ENCODE data around the gene CHST14. TPM values are rescaled to one million over a fixed set of nuclear protein-coding genes. Genes with fewer than 3 reads are reported as not detected.
"Not testable (repeated sequence)": the region's sequence is repeated elsewhere in the genome, so short reads cannot be mapped to it uniquely, and the experiment has no call there.

Gene CHST14
- total RNA-seq, 1 donor from 2014 or later, result 6.8 TPM

DNA sequence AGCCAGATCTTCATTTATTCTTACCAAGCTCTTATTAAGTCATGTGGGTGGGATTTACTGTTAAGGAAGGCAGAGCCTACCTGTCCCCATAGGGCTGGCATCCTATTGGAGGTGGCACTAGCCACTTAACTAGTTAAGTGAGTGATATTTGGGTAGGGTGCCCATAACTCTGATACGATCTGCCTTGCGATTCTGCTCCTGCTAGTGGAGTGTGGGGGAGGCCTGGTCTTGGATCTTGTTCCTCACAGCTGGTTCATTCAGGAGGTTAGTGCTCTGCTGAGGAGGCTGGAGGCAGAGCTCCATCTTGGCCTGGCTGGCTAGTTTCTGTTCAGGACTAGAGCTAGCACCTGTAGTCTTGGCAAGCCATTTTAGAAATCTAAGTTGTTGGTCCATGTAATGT is 20.7 kb upstream of the CHST14 start:
- H3K27ac ChIP-seq (ENCODE audit: low read depth, low read length), result no peak overlapping the region
- no peaks in the 10 kb centered on the region for H3K27me3 ChIP-seq (ENCODE audit: control insufficient read depth in 3 of 3, insufficient read depth in 3 of 3, low read length in 3 of 3)
- H3K4me3 ChIP-seq (ENCODE audit: low read length in 3 of 3), result no peak overlapping the region
- peaks cover 4 to 25% (median 6%) of the 10 kb centered on the region in 3 donors for H3K4me1 ChIP-seq (ENCODE audit: control insufficient read depth in 3 of 3, insufficient read depth in 3 of 3, low read length in 3 of 3)
- H3K36me3 ChIP-seq (ENCODE audit: control insufficient read depth in 3 of 3, insufficient read depth in 3 of 3, low read length in 3 of 3), result peaks cover 0 to 3% (median 0%) of the 10 kb centered on the region in 3 donors
- no peak overlapping the region for H3K9ac ChIP-seq (ENCODE audit: low read depth in 1 of 3, low read length in 3 of 3)
- no peaks in the 10 kb centered on the region for H3K9me3 ChIP-seq (ENCODE audit: control insufficient read depth in 3 of 3, low read length in 3 of 3)

- Histone ChIP-seq H3K4me1 (ENCODE audit: control insufficient read depth in 3 of 3, insufficient read depth in 3 of 3, low read length in 3 of 3) (peaks cover 11 to 29% (median 17%) of the 10 kb centered on the region in 3 donors), H3K9ac (ENCODE audit: low read depth in 1 of 3, low read length in 3 of 3) (peak overlapping the region in 1 of 3 donors; percentile 8), H3K4me3 (ENCODE audit: low read length in 3 of 3) (no peak overlapping the region), H3K27me3 (ENCODE audit: control insufficient read depth in 3 of 3, insufficient read depth in 3 of 3, low read length in 3 of 3) (no peaks in the 10 kb centered on the region), H3K27ac (ENCODE audit: low read depth, low read length) (no peak overlapping the region), H3K36me3 (ENCODE audit: control insufficient read depth in 3 of 3, insufficient read depth in 3 of 3, low read length in 3 of 3) (peaks cover 0 to 3% (median 0%) of the 10 kb centered on the region in 3 donors), H3K9me3 (ENCODE audit: control insufficient read depth in 3 of 3, low read length in 3 of 3) (no peaks in the 10 kb centered on the region)
Observed at GRCh38 chr15:40451527-40452158, 19.1 kb upstream of the CHST14 start.

- Histone ChIP-seq H3K36me3 (ENCODE audit: control insufficient read depth in 3 of 3, insufficient read depth in 3 of 3, low read length in 3 of 3) (peaks cover 0 to 3% (median 0%) of the 10 kb centered on the region in 3 donors), H3K9ac (ENCODE audit: low read depth in 1 of 3, low read length in 3 of 3) (peak overlapping the region in 1 of 3 donors; percentile 8), H3K27me3 (ENCODE audit: control insufficient read depth in 3 of 3, insufficient read depth in 3 of 3, low read length in 3 of 3) (no peaks in the 10 kb centered on the region), H3K9me3 (ENCODE audit: control insufficient read depth in 3 of 3, low read length in 3 of 3) (no peaks in the 10 kb centered on the region), H3K4me3 (ENCODE audit: low read length in 3 of 3) (no peak overlapping the region), H3K4me1 (ENCODE audit: control insufficient read depth in 3 of 3, insufficient read depth in 3 of 3, low read length in 3 of 3) (peaks cover 11 to 29% (median 17%) of the 10 kb centered on the region in 3 donors), H3K27ac (ENCODE audit: low read depth, low read length) (no peak overlapping the region)
Observed at GRCh38 chr15:40452296-40453090, 18.3 kb upstream of the CHST14 start.

DNA sequence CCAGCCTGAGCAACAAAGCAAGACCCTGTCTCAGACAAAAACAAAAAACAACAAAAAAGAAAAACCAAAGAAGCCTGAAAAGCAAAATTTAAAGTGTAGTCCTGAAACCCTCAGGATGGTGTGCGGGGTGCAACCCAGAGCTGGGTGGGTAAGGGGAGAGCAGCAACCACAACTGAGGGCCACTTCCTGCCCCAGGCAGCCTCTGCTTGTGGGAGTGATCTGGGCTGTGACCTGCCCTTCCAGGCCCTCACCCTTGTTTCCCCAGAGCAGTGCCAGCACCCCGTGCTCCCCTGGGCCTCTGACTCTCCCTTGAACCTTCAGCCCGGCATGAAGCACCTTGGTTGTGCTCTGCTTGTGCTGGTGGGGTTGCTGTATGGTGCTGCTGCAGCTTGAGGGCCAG is 16.8 kb upstream of the CHST14 start:
- not testable (repeated sequence) for H3K27me3 ChIP-seq (ENCODE audit: control insufficient read depth in 3 of 3, insufficient read depth in 3 of 3, low read length in 3 of 3); H3K4me3 ChIP-seq (ENCODE audit: low read length in 3 of 3); H3K27ac ChIP-seq (ENCODE audit: low read depth, low read length); H3K36me3 ChIP-seq (ENCODE audit: control insufficient read depth in 3 of 3, insufficient read depth in 3 of 3, low read length in 3 of 3); H3K9ac ChIP-seq (ENCODE audit: low read depth in 1 of 3, low read length in 3 of 3); H3K9me3 ChIP-seq (ENCODE audit: control insufficient read depth in 3 of 3, low read length in 3 of 3)
- peaks cover 11 to 29% (median 17%) of the 10 kb centered on the region in 3 donors for H3K4me1 ChIP-seq (ENCODE audit: control insufficient read depth in 3 of 3, insufficient read depth in 3 of 3, low read length in 3 of 3)

- Histone ChIP-seq H3K4me3 (ENCODE audit: low read length in 3 of 3) (no peak overlapping the region), H3K36me3 (ENCODE audit: control insufficient read depth in 3 of 3, insufficient read depth in 3 of 3, low read length in 3 of 3) (peaks cover 0 to 14% (median 11%) of the 10 kb centered on the region in 3 donors), H3K27ac (ENCODE audit: low read depth, low read length) (no peak overlapping the region), H3K27me3 (ENCODE audit: control insufficient read depth in 3 of 3, insufficient read depth in 3 of 3, low read length in 3 of 3) (no peaks in the 10 kb centered on the region), H3K9me3 (ENCODE audit: control insufficient read depth in 3 of 3, low read length in 3 of 3) (no peaks in the 10 kb centered on the region), H3K4me1 (ENCODE audit: control insufficient read depth in 3 of 3, insufficient read depth in 3 of 3, low read length in 3 of 3) (peaks cover 11 to 29% (median 17%) of the 10 kb centered on the region in 3 donors), H3K9ac (ENCODE audit: low read depth in 1 of 3, low read length in 3 of 3) (peak overlapping the region in 2 of 3 donors; percentile 16 to 38)
Observed at GRCh38 chr15:40454904-40455391, 15.8 kb upstream of the CHST14 start.

GRCh38 chr15:40456299-40456712 is 14.5 kb upstream of the CHST14 start:
- H3K4me3 ChIP-seq (ENCODE audit: low read length in 3 of 3), result no peak overlapping the region
- H3K36me3 ChIP-seq (ENCODE audit: control insufficient read depth in 3 of 3, insufficient read depth in 3 of 3, low read length in 3 of 3), result peaks cover 8 to 17% (median 12%) of the 10 kb centered on the region in 3 donors
- no peaks in the 10 kb centered on the region for H3K27me3 ChIP-seq (ENCODE audit: control insufficient read depth in 3 of 3, insufficient read depth in 3 of 3, low read length in 3 of 3)
- no peak overlapping the region for H3K27ac ChIP-seq (ENCODE audit: low read depth, low read length)
- H3K4me1 ChIP-seq (ENCODE audit: control insufficient read depth in 3 of 3, insufficient read depth in 3 of 3, low read length in 3 of 3), result peaks cover 11 to 29% (median 17%) of the 10 kb centered on the region in 3 donors
- peak overlapping the region in 1 of 3 donors; percentile 25 for H3K9ac ChIP-seq (ENCODE audit: low read depth in 1 of 3, low read length in 3 of 3)
- no peaks in the 10 kb centered on the region for H3K9me3 ChIP-seq (ENCODE audit: control insufficient read depth in 3 of 3, low read length in 3 of 3)

GRCh38 chr15:40456738-40457137 is 14.0 kb upstream of the CHST14 start:
- Histone ChIP-seq H3K9ac (ENCODE audit: low read depth in 1 of 3, low read length in 3 of 3) (peak overlapping the region in 1 of 3 donors; percentile 25), H3K36me3 (ENCODE audit: control insufficient read depth in 3 of 3, insufficient read depth in 3 of 3, low read length in 3 of 3) (peaks cover 8 to 17% (median 12%) of the 10 kb centered on the region in 3 donors), H3K9me3 (ENCODE audit: control insufficient read depth in 3 of 3, low read length in 3 of 3) (no peaks in the 10 kb centered on the region), H3K4me1 (ENCODE audit: control insufficient read depth in 3 of 3, insufficient read depth in 3 of 3, low read length in 3 of 3) (peaks cover 11 to 26% (median 17%) of the 10 kb centered on the region in 3 donors), H3K27ac (ENCODE audit: low read depth, low read length) (no peak overlapping the region), H3K4me3 (ENCODE audit: low read length in 3 of 3) (no peak overlapping the region), H3K27me3 (ENCODE audit: control insufficient read depth in 3 of 3, insufficient read depth in 3 of 3, low read length in 3 of 3) (no peaks in the 10 kb centered on the region)

- Histone ChIP-seq H3K4me1 (ENCODE audit: control insufficient read depth in 3 of 3, insufficient read depth in 3 of 3, low read length in 3 of 3) (peaks cover 11 to 20% (median 16%) of the 10 kb centered on the region in 3 donors), H3K4me3 (ENCODE audit: low read length in 3 of 3) (no peak overlapping the region), H3K9ac (ENCODE audit: low read depth in 1 of 3, low read length in 3 of 3) (no peak overlapping the region), H3K36me3 (ENCODE audit: control insufficient read depth in 3 of 3, insufficient read depth in 3 of 3, low read length in 3 of 3) (peaks cover 17 to 22% (median 18%) of the 10 kb centered on the region in 3 donors), H3K9me3 (ENCODE audit: control insufficient read depth in 3 of 3, low read length in 3 of 3) (no peaks in the 10 kb centered on the region), H3K27ac (ENCODE audit: low read depth, low read length) (no peak overlapping the region), H3K27me3 (ENCODE audit: control insufficient read depth in 3 of 3, insufficient read depth in 3 of 3, low read length in 3 of 3) (no peaks in the 10 kb centered on the region)
Observed at GRCh38 chr15:40458495-40459371, 12.1 kb upstream of the CHST14 start.

DNA sequence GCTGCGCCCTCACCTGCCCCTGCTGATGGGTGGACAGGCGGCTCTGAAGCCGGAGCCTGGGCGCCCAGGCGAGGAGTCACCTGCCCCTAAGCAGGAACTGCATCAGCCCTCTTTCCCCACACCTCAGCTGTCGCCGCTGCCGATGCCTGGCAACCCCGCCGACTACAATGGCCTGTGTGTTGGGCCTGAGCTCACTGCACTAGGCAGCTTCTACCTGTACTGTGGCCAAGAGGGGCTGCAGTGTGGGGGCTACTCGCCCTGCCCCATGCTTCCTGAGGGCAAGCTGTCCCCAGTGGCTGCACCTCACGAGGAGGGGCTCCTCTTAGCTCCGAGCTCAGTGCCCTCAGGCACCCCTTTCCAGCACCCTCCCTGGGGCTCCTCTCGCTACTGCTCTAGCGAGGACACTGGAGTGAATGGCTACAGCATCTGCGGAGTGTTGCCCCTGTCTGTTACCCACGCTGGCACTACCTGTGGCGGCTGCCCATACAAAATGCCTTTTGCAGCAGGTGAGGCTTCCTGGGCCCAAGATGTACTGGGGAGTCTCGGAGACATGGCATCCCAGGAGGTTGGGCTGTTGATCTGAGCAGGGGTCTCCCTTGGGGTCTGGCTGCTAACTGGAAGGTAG is 11.3 kb upstream of the CHST14 start:
- Histone ChIP-seq H3K4me3 (ENCODE audit: low read length in 3 of 3) (no peak overlapping the region), H3K27me3 (ENCODE audit: control insufficient read depth in 3 of 3, insufficient read depth in 3 of 3, low read length in 3 of 3) (no peaks in the 10 kb centered on the region), H3K9ac (ENCODE audit: low read depth in 1 of 3, low read length in 3 of 3) (no peak overlapping the region), H3K4me1 (ENCODE audit: control insufficient read depth in 3 of 3, insufficient read depth in 3 of 3, low read length in 3 of 3) (peaks cover 11 to 24% (median 17%) of the 10 kb centered on the region in 3 donors), H3K36me3 (ENCODE audit: control insufficient read depth in 3 of 3, insufficient read depth in 3 of 3, low read length in 3 of 3) (peaks cover 24 to 26% (median 25%) of the 10 kb centered on the region in 3 donors), H3K27ac (ENCODE audit: low read depth, low read length) (no peak overlapping the region), H3K9me3 (ENCODE audit: control insufficient read depth in 3 of 3, low read length in 3 of 3) (no peaks in the 10 kb centered on the region)

All from skeletal muscle tissue (tissue), 4 donors.